ENCODE results near the gene SLBP. TPM values are rescaled to one million over a fixed set of nuclear protein-coding genes. Genes with fewer than 3 reads are reported as not detected.
"Not testable (repeated sequence)": the region's sequence is repeated elsewhere in the genome, so short reads cannot be mapped to it uniquely, and the experiment has no call there.

Gene SLBP
- polyA plus RNA-seq, 1 donor: 42.9 TPM

GRCh38 chr4:1708581-1708980 is 3.5 kb downstream of the SLBP start:
- no peaks in the 10 kb centered on the region for H3K27me3 ChIP-seq (ENCODE audit: control insufficient read depth, insufficient read depth, low read length)
- H3K36me3 ChIP-seq (ENCODE audit: control insufficient read depth, insufficient read depth, low read length): peaks cover 33% of the 10 kb centered on the region
- no peak overlapping the region for H3K27ac ChIP-seq (ENCODE audit: low read length)
- H3K4me3 ChIP-seq (ENCODE audit: low read length): no peak overlapping the region
- peaks cover 22% of the 10 kb centered on the region for H3K4me1 ChIP-seq (ENCODE audit: control insufficient read depth, insufficient read depth, low read length)
- WGBS (ENCODE audit: insufficient coverage, low lambda C conversion rate): no CpG with 5 or more reads among the region's 1 CpG
- no peak for DNase-seq
- no peaks in the 10 kb centered on the region for H3K9me3 ChIP-seq (ENCODE audit: control insufficient read depth, low read depth, low read length)

- H3K27ac ChIP-seq (ENCODE audit: low read length): no peak overlapping the region
- no peaks in the 10 kb centered on the region for H3K9me3 ChIP-seq (ENCODE audit: control insufficient read depth, low read depth, low read length)
- no peak overlapping the region for H3K4me3 ChIP-seq (ENCODE audit: low read length)
- H3K27me3 ChIP-seq (ENCODE audit: control insufficient read depth, insufficient read depth, low read length): no peaks in the 10 kb centered on the region
- H3K36me3 ChIP-seq (ENCODE audit: control insufficient read depth, insufficient read depth, low read length): peaks cover 50% of the 10 kb centered on the region
- DNase-seq: no peak
- H3K4me1 ChIP-seq (ENCODE audit: control insufficient read depth, insufficient read depth, low read length): peaks cover 17% of the 10 kb centered on the region
- WGBS (ENCODE audit: insufficient coverage, low lambda C conversion rate): 100% methylated on average over 3 of the region's 6 CpGs
Measured at GRCh38 chr4:1706358-1706757, 5.8 kb downstream of the SLBP start.

GRCh38 chr4:1705732-1706131 is 6.4 kb downstream of the SLBP start:
- whole genome bisulfite sequencing (ENCODE audit: insufficient coverage, low lambda C conversion rate): 100% methylated on average over 1 of the region's 6 CpGs

GRCh38 chr4:1703867-1704266 is 8.3 kb downstream of the SLBP start:
- peaks cover 56% of the 10 kb centered on the region for H3K36me3 ChIP-seq (ENCODE audit: control insufficient read depth, insufficient read depth, low read length)
- H3K27me3 ChIP-seq (ENCODE audit: control insufficient read depth, insufficient read depth, low read length): no peaks in the 10 kb centered on the region
- H3K4me3 ChIP-seq (ENCODE audit: low read length): no peak overlapping the region
- no peaks in the 10 kb centered on the region for H3K9me3 ChIP-seq (ENCODE audit: control insufficient read depth, low read depth, low read length)
- whole genome bisulfite sequencing (ENCODE audit: insufficient coverage, low lambda C conversion rate): 100% methylated on average over 1 of the region's 1 CpG
- no peak for DNase-seq
- peaks cover 3% of the 10 kb centered on the region for H3K4me1 ChIP-seq (ENCODE audit: control insufficient read depth, insufficient read depth, low read length)
- no peak overlapping the region for H3K27ac ChIP-seq (ENCODE audit: low read length)

More at GRCh38 chr4:1705732-1706131, 6.4 kb downstream of the SLBP start:
- no peak overlapping the region for H3K4me3 ChIP-seq (ENCODE audit: low read length)
- no peak overlapping the region for H3K27ac ChIP-seq (ENCODE audit: low read length)
- H3K9me3 ChIP-seq (ENCODE audit: control insufficient read depth, low read depth, low read length): no peaks in the 10 kb centered on the region
- H3K4me1 ChIP-seq (ENCODE audit: control insufficient read depth, insufficient read depth, low read length): peaks cover 16% of the 10 kb centered on the region
- peaks cover 53% of the 10 kb centered on the region for H3K36me3 ChIP-seq (ENCODE audit: control insufficient read depth, insufficient read depth, low read length)
- H3K27me3 ChIP-seq (ENCODE audit: control insufficient read depth, insufficient read depth, low read length): no peaks in the 10 kb centered on the region
- DNase-seq: no peak

GRCh38 chr4:1701671-1702070 is 10.4 kb downstream of the SLBP start:
- H3K27ac ChIP-seq (ENCODE audit: low read length); H3K9me3 ChIP-seq (ENCODE audit: control insufficient read depth, low read depth, low read length); DNase-seq; H3K4me1 ChIP-seq (ENCODE audit: control insufficient read depth, insufficient read depth, low read length); H3K27me3 ChIP-seq (ENCODE audit: control insufficient read depth, insufficient read depth, low read length); H3K4me3 ChIP-seq (ENCODE audit: low read length): not testable (repeated sequence)
- peaks cover 69% of the 10 kb centered on the region for H3K36me3 ChIP-seq (ENCODE audit: control insufficient read depth, insufficient read depth, low read length)
- WGBS (ENCODE audit: insufficient coverage, low lambda C conversion rate): 83% methylated on average over 1 of the region's 8 CpGs

- 100% methylated on average over 1 of the region's 5 CpGs for WGBS (ENCODE audit: insufficient coverage, low lambda C conversion rate)
- Histone ChIP-seq H3K36me3 (ENCODE audit: control insufficient read depth, insufficient read depth, low read length) (peaks cover 72% of the 10 kb centered on the region), H3K9me3 (ENCODE audit: control insufficient read depth, low read depth, low read length) (no peaks in the 10 kb centered on the region), H3K4me3 (ENCODE audit: low read length) (no peak overlapping the region), H3K4me1 (ENCODE audit: control insufficient read depth, insufficient read depth, low read length) (no peaks in the 10 kb centered on the region), H3K27ac (ENCODE audit: low read length) (no peak overlapping the region), H3K27me3 (ENCODE audit: control insufficient read depth, insufficient read depth, low read length) (no peaks in the 10 kb centered on the region)
- DNase-seq: peak in 1 of 2 donors; percentile 26
Measured at GRCh38 chr4:1695913-1696312, 16.2 kb downstream of the SLBP start.

- Histone ChIP-seq H3K9me3 (ENCODE audit: control insufficient read depth, low read depth, low read length) (no peaks in the 10 kb centered on the region), H3K4me3 (ENCODE audit: low read length) (no peak overlapping the region), H3K27me3 (ENCODE audit: control insufficient read depth, insufficient read depth, low read length) (no peaks in the 10 kb centered on the region), H3K4me1 (ENCODE audit: control insufficient read depth, insufficient read depth, low read length) (no peaks in the 10 kb centered on the region), H3K36me3 (ENCODE audit: control insufficient read depth, insufficient read depth, low read length) (peaks cover 60% of the 10 kb centered on the region), H3K27ac (ENCODE audit: low read length) (no peak overlapping the region)
- DNase-seq: peak; percentile 69 to 70
- WGBS (ENCODE audit: insufficient coverage, low lambda C conversion rate): no CpG with 5 or more reads among the region's 7 CpGs
Measured at GRCh38 chr4:1693131-1693896, 18.8 kb downstream of the SLBP start.

GRCh38 chr4:1691737-1692373 is 20.3 kb downstream of the SLBP start:
- no peaks in the 10 kb centered on the region for H3K9me3 ChIP-seq (ENCODE audit: control insufficient read depth, low read depth, low read length)
- no peaks in the 10 kb centered on the region for H3K4me1 ChIP-seq (ENCODE audit: control insufficient read depth, insufficient read depth, low read length)
- peaks cover 53% of the 10 kb centered on the region for H3K36me3 ChIP-seq (ENCODE audit: control insufficient read depth, insufficient read depth, low read length)
- H3K27me3 ChIP-seq (ENCODE audit: control insufficient read depth, insufficient read depth, low read length): no peaks in the 10 kb centered on the region
- H3K27ac ChIP-seq (ENCODE audit: low read length): no peak overlapping the region
- WGBS (ENCODE audit: insufficient coverage, low lambda C conversion rate): no CpG with 5 or more reads among the region's 9 CpGs
- H3K4me3 ChIP-seq (ENCODE audit: low read length): no peak overlapping the region
- DNase-seq: no peak

- H3K4me1 ChIP-seq (ENCODE audit: control insufficient read depth, insufficient read depth, low read length): no peaks in the 10 kb centered on the region
- no peak overlapping the region for H3K27ac ChIP-seq (ENCODE audit: low read length)
- no peaks in the 10 kb centered on the region for H3K9me3 ChIP-seq (ENCODE audit: control insufficient read depth, low read depth, low read length)
- 86% methylated on average over 1 of the region's 3 CpGs for WGBS (ENCODE audit: insufficient coverage, low lambda C conversion rate)
- peaks cover 43% of the 10 kb centered on the region for H3K36me3 ChIP-seq (ENCODE audit: control insufficient read depth, insufficient read depth, low read length)
- no peak for DNase-seq
- no peaks in the 10 kb centered on the region for H3K27me3 ChIP-seq (ENCODE audit: control insufficient read depth, insufficient read depth, low read length)
- no peak overlapping the region for H3K4me3 ChIP-seq (ENCODE audit: low read length)
Measured at GRCh38 chr4:1690698-1691097, 21.4 kb downstream of the SLBP start.

- Histone ChIP-seq H3K4me3 (ENCODE audit: low read length) (no peak overlapping the region), H3K27ac (ENCODE audit: low read length) (no peak overlapping the region), H3K36me3 (ENCODE audit: control insufficient read depth, insufficient read depth, low read length) (peaks cover 9% of the 10 kb centered on the region), H3K9me3 (ENCODE audit: control insufficient read depth, low read depth, low read length) (peaks cover 5% of the 10 kb centered on the region), H3K27me3 (ENCODE audit: control insufficient read depth, insufficient read depth, low read length) (peaks cover 3% of the 10 kb centered on the region), H3K4me1 (ENCODE audit: control insufficient read depth, insufficient read depth, low read length) (peaks cover 6% of the 10 kb centered on the region)
- no peak for DNase-seq
- WGBS (ENCODE audit: insufficient coverage, low lambda C conversion rate): no CpG with 5 or more reads among the region's 7 CpGs
Measured at GRCh38 chr4:1686440-1687036, 25.6 kb downstream of the SLBP start.

Data from large intestine (tissue), 3 donors.